H1 (cell line): ENCODE data around the gene NR1H2. TPM values are rescaled to one million over a fixed set of nuclear protein-coding genes. Genes with fewer than 3 reads are reported as not detected.

Experiments used
- CTCF ChIA-PET: fragments of 300-600 bp; sonication (Branson Sonifier 250); formaldehyde crosslinking; loops from one replicate; lab custom pipeline; 2021; ENCODE audit not compliant: partially characterized antibody; lab: Charles Lee
- POLR2A ChIA-PET: fragments of 300-600 bp; sonication (Branson Sonifier 250); formaldehyde crosslinking; loops from one replicate; lab custom pipeline; 2021; ENCODE audit warnings: inconsistent platforms; ENCODE audit not compliant: partially characterized antibody; lab: Charles Lee
- DNase-seq, 2 experiments: peaks; one replicate each; pipeline versions ENCODE4 v3.0.0 to v3.0.0-alpha.2; 2010 to 2022; ENCODE audit warnings: low spot score in 2 of 2, low read depth in 1 of 2, mixed read lengths in 1 of 2
- FAIRE-seq: peaks from 2 replicates; lab custom pipeline; 2011; peaks lifted over from hg19 to GRCh38; lab: Jason Lieb, UNC
- H2AFZ ChIP-seq: 2 replicates; pipeline ENCODE4 v1.8.1; 2012; ENCODE audit warnings: low read length, inconsistent platforms
- H2AK5ac ChIP-seq: 2 replicates; pipeline ENCODE4 v1.6.1; 2013; ENCODE audit warnings: low read depth, low read length
- H2BK120ac ChIP-seq: replicated peaks from 2 replicates; pipeline ENCODE3; 2013; ENCODE audit warnings: low read depth, low read length, inconsistent platforms
- H2BK12ac ChIP-seq: 2 replicates; pipeline ENCODE4 v1.6.1; 2013; ENCODE audit warnings: low read depth, low read length
- H2BK15ac ChIP-seq: 2 replicates; pipeline ENCODE4 v1.6.1; 2013; ENCODE audit warnings: low read length
- H2BK20ac ChIP-seq: 2 replicates; pipeline ENCODE4 v1.6.1; 2013; ENCODE audit warnings: low read length
- H2BK5ac ChIP-seq: 2 replicates; pipeline ENCODE4 v1.6.1; 2013; ENCODE audit warnings: low read depth, low read length
- H3K14ac ChIP-seq: 2 replicates; pipeline ENCODE4 v1.6.1; 2013; ENCODE audit warnings: inconsistent platforms; ENCODE audit not compliant: insufficient read length
- H3K18ac ChIP-seq: 2 replicates; pipeline ENCODE4 v1.6.1; 2013; ENCODE audit warnings: low read length; ENCODE audit errors: extremely low read depth
- H3K23ac ChIP-seq: 2 replicates; pipeline ENCODE4 v1.6.1; 2013; ENCODE audit warnings: inconsistent platforms; ENCODE audit not compliant: insufficient read length
- H3K23me2 ChIP-seq: 2 replicates; pipeline ENCODE4 v1.6.1; 2013; ENCODE audit warnings: low read depth, low read length
- H3K27ac ChIP-seq: 2 replicates; pipeline ENCODE4 v1.6.1; 2011; ENCODE audit warnings: low read depth, low read length, inconsistent platforms
- H3K27me3 ChIP-seq, 4 experiments: replicated peaks in 1 of 4; 1 replicate in 1 of 4; 2 replicates in 3 of 4; pipeline versions ENCODE4 v1.6.1 to v1.8.1; 2011 to 2013; ENCODE audit warnings: low read length in 3 of 4, mild to moderate bottlenecking in 3 of 4, inconsistent platforms in 2 of 4, mixed read lengths in 2 of 4, moderate library complexity in 1 of 4; ENCODE audit not compliant: control insufficient read depth in 3 of 4, insufficient read depth in 3 of 4; ENCODE audit errors: extremely low read depth in 1 of 4
- H3K36me3 ChIP-seq, 4 experiments: 2 replicates each; pipeline versions ENCODE4 v1.6.1 to v1.8.1; 2011 to 2013; ENCODE audit warnings: mild to moderate bottlenecking in 4 of 4, low read length in 3 of 4, moderate library complexity in 2 of 4, control low read depth in 1 of 4, inconsistent platforms in 1 of 4; ENCODE audit not compliant: insufficient read depth in 4 of 4, control insufficient read depth in 2 of 4
- H3K4ac ChIP-seq: replicated peaks from 2 replicates; pipeline ENCODE3; 2013; ENCODE audit warnings: low read length, low read depth, mixed read lengths, inconsistent platforms; ENCODE audit not compliant: insufficient read length
- H3K4me1 ChIP-seq, 4 experiments: replicated peaks in 1 of 4; 1 replicate in 1 of 4; 2 replicates in 3 of 4; pipeline versions ENCODE4 v1.6.1 to v1.8.1; 2011 to 2013; ENCODE audit warnings: low read length in 3 of 4, inconsistent platforms in 2 of 4, mixed read lengths in 1 of 4; ENCODE audit not compliant: insufficient read depth in 4 of 4, control insufficient read depth in 3 of 4
- H3K4me2 ChIP-seq, 2 experiments: 2 replicates each; pipeline versions ENCODE4 v1.6.1 to v1.8.1; 2011 to 2013; ENCODE audit warnings: low read depth in 2 of 2, low read length in 2 of 2, control low read depth in 1 of 2, inconsistent platforms in 1 of 2, mild to moderate bottlenecking in 1 of 2; ENCODE audit not compliant: insufficient read depth in 1 of 2
- H3K4me3 ChIP-seq, 4 experiments: fragments of 200-600, 300-600 bp in 1 of 4; sonication (generic), shearing (Covaris generic), sonication (Bioruptor Twin) in 1 of 4; 2 replicates each; pipeline versions ENCODE4 v1.5.1 to v1.8.1; 2011 to 2016; ENCODE audit warnings: low read length in 4 of 4, low read depth in 3 of 4, control low read depth in 2 of 4, inconsistent platforms in 2 of 4, mild to moderate bottlenecking in 2 of 4, mixed read lengths in 1 of 4, moderate library complexity in 1 of 4; ENCODE audit not compliant: insufficient read depth in 2 of 4; ENCODE audit errors: extremely low read depth in 1 of 4
- H3K56ac ChIP-seq: replicated peaks from 2 replicates; pipeline ENCODE3; 2013; ENCODE audit warnings: low read depth, mild to moderate bottlenecking, mixed read lengths, low read length, inconsistent platforms; ENCODE audit not compliant: insufficient read length
- H3K79me1 ChIP-seq: 2 replicates; pipeline ENCODE4 v1.6.1; 2013; ENCODE audit warnings: low read depth, low read length, control low read depth
- H3K79me2 ChIP-seq, 2 experiments: 2 replicates each; pipeline versions ENCODE4 v1.6.1 to v1.8.1; 2012 to 2013; ENCODE audit warnings: low read length in 2 of 2, mild to moderate bottlenecking in 2 of 2, inconsistent platforms in 1 of 2; ENCODE audit not compliant: insufficient read depth in 2 of 2, control insufficient read depth in 1 of 2
- H3K9ac ChIP-seq, 4 experiments: replicated peaks in 1 of 4; 1 replicate in 1 of 4; 2 replicates in 3 of 4; pipeline versions ENCODE4 v1.6.1 to v1.8.1; 2011 to 2013; ENCODE audit warnings: low read depth in 3 of 4, low read length in 3 of 4, control low read depth in 2 of 4, mild to moderate bottlenecking in 2 of 4, moderate library complexity in 2 of 4, inconsistent platforms in 1 of 4; ENCODE audit errors: extremely low read depth in 1 of 4
- H3K9me3 ChIP-seq, 2 experiments: 2 replicates each; pipeline versions ENCODE4 v1.6.1 to v1.8.1; 2012 to 2013; ENCODE audit warnings: mild to moderate bottlenecking in 2 of 2, moderate library complexity in 2 of 2, control low read depth in 1 of 2, inconsistent platforms in 1 of 2, low read depth in 1 of 2, low read length in 1 of 2, mixed read lengths in 1 of 2; ENCODE audit not compliant: insufficient read depth in 2 of 2
- H4K20me1 ChIP-seq, 2 experiments: replicated peaks in 1 of 2; 2 replicates each; pipeline versions ENCODE3 to v1.8.1; 2011 to 2013; ENCODE audit warnings: inconsistent platforms in 2 of 2, low read length in 2 of 2, mild to moderate bottlenecking in 1 of 2; ENCODE audit not compliant: insufficient read depth in 2 of 2, control insufficient read depth in 1 of 2
- H4K5ac ChIP-seq: 2 replicates; pipeline ENCODE4 v1.6.1; 2013; ENCODE audit warnings: low read length, low read depth, mixed read lengths, inconsistent platforms; ENCODE audit not compliant: insufficient read length
- H4K8ac ChIP-seq: 2 replicates; pipeline ENCODE4 v1.8.0; 2013; ENCODE audit warnings: mild to moderate bottlenecking, moderate library complexity, low read length, inconsistent platforms; ENCODE audit not compliant: insufficient read depth; ENCODE audit errors: extremely low read depth
- H4K91ac ChIP-seq: replicated peaks from 2 replicates; pipeline ENCODE3; 2013; ENCODE audit warnings: low read length, mixed read lengths, inconsistent platforms; ENCODE audit not compliant: insufficient read length
- ATF3 ChIP-seq: IDR thresholded peaks from 2 replicates; pipeline ENCODE4 v1.6.1; 2011; ENCODE audit warnings: low read depth, mild to moderate bottlenecking, low read length; ENCODE audit not compliant: insufficient read depth
- CHD1 ChIP-seq: IDR thresholded peaks from 2 replicates; pipeline ENCODE4 v1.6.1; 2012; ENCODE audit warnings: low read depth, low read length, improper control_type of control experiment
- CTCF ChIP-seq, 3 experiments: IDR thresholded peaks; 1 replicate in 2 of 3; 2 replicates in 1 of 3; pipeline versions ENCODE4 v1.5.1 to v1.6.1; 2011; ENCODE audit warnings: low read length in 3 of 3, mild to moderate bottlenecking in 3 of 3, inconsistent platforms in 2 of 3, low read depth in 1 of 3, moderate library complexity in 1 of 3; ENCODE audit not compliant: insufficient read depth in 1 of 3; ENCODE audit errors: control extremely low read depth in 1 of 3
- KDM4A ChIP-seq: IDR thresholded peaks from one replicate; pipeline ENCODE4 v1.7.1; 2012; ENCODE audit warnings: low read depth, mild to moderate bottlenecking, moderate library complexity, low read length, inconsistent platforms; ENCODE audit not compliant: severe bottlenecking
- KDM5A ChIP-seq: fragments of 200-600 bp; IDR thresholded peaks from 2 replicates; pipeline ENCODE4 v1.7.1; 2012; ENCODE audit warnings: mild to moderate bottlenecking, low read length, inconsistent platforms, mixed read lengths
- NRF1 ChIP-seq: IDR thresholded peaks from 2 replicates; pipeline ENCODE4 v1.6.1; 2011; ENCODE audit warnings: mild to moderate bottlenecking, low read depth, low read length, improper control_type of control experiment
- SIRT6 ChIP-seq: IDR thresholded peaks from one replicate; pipeline ENCODE4 v1.7.1; 2012; ENCODE audit warnings: low read length, inconsistent platforms
- WGBS, 2 experiments: shearing (Covaris generic) in 1 of 2; methylation state at CpG; one replicate each; pipeline versions ENCODE4 v1.1.6 to v1.1.7; 2013 to 2015; ENCODE audit warnings: low lambda C conversion rate in 2 of 2, mixed read lengths in 2 of 2, inconsistent platforms in 1 of 2, low coverage in 1 of 2, missing lambda C conversion rate in 1 of 2; ENCODE audit not compliant: insufficient replicate concordance in 2 of 2, insufficient coverage in 1 of 2, insufficient read length in 1 of 2; ENCODE audit errors: extremely low coverage in 1 of 2, missing lambda C conversion rate in 1 of 2; 5-methylcytosine and 5-hydroxymethylcytosine counted together
- polyA plus RNA-seq, 7 experiments: library from polyadenylated mRNA; depleted of rRNA in 3 of 7; stranded (reverse) in 5 of 7; unstranded in 2 of 7; fragments of >200 nt in 5 of 7; fragments of 200-250 nt in 2 of 7; gene quantifications; 1 replicate in 5 of 7; 2 replicates in 1 of 7; 4 replicates in 1 of 7; pipeline versions ENCODE4 v1.2.1 to v1.2.3, GENCODE V29; 2011 to 2013; ENCODE audit warnings: missing spikeins in 2 of 7, mixed read lengths in 2 of 7
- total RNA-seq: library from RNA; stranded (reverse); fragmentation: NEBNext Ultra II Directional; extraction: Animal tissue kit (Norgen Biotek cat#: 25700); gene quantifications from 2 replicates; pipeline ENCODE4 v1.2.1, GENCODE V29; 2021

Gene NR1H2
- total and polyA plus RNA-seq, 2 of the 8 experiments (the other 6 are each of a cell fraction or from before 2014, with no cell fraction given) = 40.3 to 47.5 TPM

- no peak overlapping the region for H3K18ac ChIP-seq
- H3K79me1 ChIP-seq = peaks cover 2% of the 10 kb centered on the region; the same call in 1 of the 2 replicates
- peaks cover 12% of the 10 kb centered on the region; the same call in 1 of the 2 replicates for H3K23me2 ChIP-seq
- no peak overlapping the region for H2AFZ ChIP-seq
- H3K79me2 ChIP-seq = no peaks in the 10 kb centered on the region
- CTCF ChIA-PET = interaction anchor here (0.6 to 3.2 kb wide), 13 partner anchors 8 to 62 kb away, joined by 3 to 22 read pairs (median 5); no protein-coding TSS in a partner anchor
- no peak overlapping the region for H3K14ac ChIP-seq
- H3K9me3 ChIP-seq = no peaks in the 10 kb centered on the region
- H3K27ac ChIP-seq = no peak overlapping the region
- H3K36me3 ChIP-seq = peaks cover 0 to 9% (median 0%) of the 10 kb centered on the region in 4 experiments; a peak in 1 of 8 replicates
- POLR2A ChIA-PET = interaction anchor here (0.8 to 2.4 kb wide), 13 partner anchors 11 to 63 kb away, joined by 3 to 15 read pairs (median 4); partner anchors contain the start of gene POLD1
- no peak overlapping the region for H3K56ac ChIP-seq
- no peak overlapping the region for H4K91ac ChIP-seq
- H2BK12ac ChIP-seq = no peak overlapping the region
- H3K27me3 ChIP-seq = peaks cover 0 to 2% (median 0%) of the 10 kb centered on the region in 4 experiments; a peak in 1 of 7 replicates
- no peak overlapping the region for H3K4me3 ChIP-seq
- H4K5ac ChIP-seq = no peak overlapping the region
- no peak overlapping the region for H3K4ac ChIP-seq
- no peak overlapping the region for H2BK120ac ChIP-seq
- no peak overlapping the region for H3K4me2 ChIP-seq
- no peak overlapping the region for H3K23ac ChIP-seq
- no peak overlapping the region for H4K8ac ChIP-seq
- peak overlapping the region; percentile 46; the same call in 1 of the 2 replicates for H2BK15ac ChIP-seq
- WGBS, 2 experiments = 90% methylated on average over 24 of the region's 35 CpGs; no CpG with 5 or more reads in 1 of the 2 experiments
- H3K9ac ChIP-seq = no peak overlapping the region
- FAIRE-seq (no peak), DNase-seq (no peak)
- H2AK5ac ChIP-seq = 0 out of 2 replicates have a peak overlapping the region, but pooled peaks have one; percentile 48
- H2BK5ac ChIP-seq = no peak overlapping the region
- H3K4me1 ChIP-seq = peaks cover 0 to 20% (median 12%) of the 10 kb centered on the region in 4 experiments; a peak in 6 of 7 replicates
- peaks cover 0 to 8% of the 10 kb centered on the region in 2 experiments for H4K20me1 ChIP-seq
- no peak overlapping the region for H2BK20ac ChIP-seq
- TF ChIP-seq KDM4A (no peak), NRF1 (no peak), CHD1 (no peak), ATF3 (no peak), KDM5A (no peak), CTCF (IDR thresholded peaks at IDR 0.05; ENCODE audit: control extremely low read depth in 1 of 3, insufficient read depth in 1 of 3, low read depth in 1 of 3, low read length in 3 of 3) (no peak), SIRT6 (no peak)
Measured at GRCh38 chr19:50416034-50416977, 40.0 kb downstream of the NR1H2 start.
